Sciatic nerve (tissue), 2 donors: ENCODE measurements around the gene HERC2. TPM values are rescaled to one million over a fixed set of nuclear protein-coding genes. Genes with fewer than 3 reads are reported as not detected.
A peak's percentile ranks its signal among the peaks of the same experiment; 100 is the strongest.
"Not testable (repeated sequence)": the region's sequence is repeated elsewhere in the genome, so short reads cannot be mapped to it uniquely, and the experiment has no call there.

Source experiments
- ATAC-seq: fragments of 200-7000 bp; cut with Tn5 transposase; one replicate; pipeline ENCODE4 v1.9.1; 2020; ENCODE audit warnings: mild to moderate bottlenecking, moderate library complexity
- DNase-seq: peaks from one replicate; pipeline ENCODE4 v3.0.0-alpha.2; 2020; ENCODE audit warnings: low spot score
- intact Hi-C: fragments of 100-400 bp; cut with DNase I; formaldehyde crosslinking; loops from one replicate; pipeline ENCODE4 v1.14.2; 2022
- total RNA-seq: library from RNA; stranded (reverse); fragmentation: NEBNext Ultra II Directional; extraction: Animal tissue kit (Norgen Biotek cat#: 25700); gene quantifications from one replicate; pipeline ENCODE4 v1.2.1, GENCODE V29; 2021
- donor health status: DM: no; HTN: no; CAD: no.
- donor health status: DM: no; HTN: no; CAD: no.

Gene HERC2
- total RNA-seq, 1 donor from 2014 or later = 84.9 TPM

- intact Hi-C loops, ATAC-seq, DNase-seq: not testable (repeated sequence)
Observed at GRCh38 chr15:28198215-28198614, 123.8 kb downstream of the HERC2 start.

DNA sequence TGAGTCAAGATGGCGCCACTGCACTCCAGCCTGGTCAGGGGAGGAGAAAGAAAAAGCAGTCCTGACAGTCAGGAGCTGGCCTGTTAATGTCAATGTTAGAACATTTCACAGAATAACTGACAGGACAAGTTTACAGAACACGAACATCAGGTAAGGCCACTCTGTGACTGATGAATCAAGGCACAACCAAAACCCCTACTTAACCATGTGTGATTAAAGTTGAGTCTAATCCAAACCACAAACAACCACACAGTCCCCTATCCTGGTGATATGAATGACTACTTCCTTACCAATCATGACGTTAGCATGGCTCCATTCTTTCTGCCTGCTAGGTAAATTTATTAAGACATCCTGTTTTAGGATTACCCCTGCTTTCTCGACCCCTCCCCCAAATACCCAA lies 124.3 kb downstream of the HERC2 start:
- DNase-seq, ATAC-seq, intact Hi-C loops: not testable (repeated sequence)

- intact Hi-C loops, ATAC-seq, DNase-seq: not testable (repeated sequence)
Observed at GRCh38 chr15:28196581-28196980, 125.4 kb downstream of the HERC2 start.

- ATAC-seq (no peak), DNase-seq (no peak)
- intact Hi-C loops = no loop called here
Observed at GRCh38 chr15:28192772-28193171, 129.2 kb downstream of the HERC2 start.

- peak; percentile 67 for DNase-seq
- ATAC-seq = peak; percentile 92
Observed at GRCh38 chr15:28191832-28192231, 130.1 kb downstream of the HERC2 start.

DNA sequence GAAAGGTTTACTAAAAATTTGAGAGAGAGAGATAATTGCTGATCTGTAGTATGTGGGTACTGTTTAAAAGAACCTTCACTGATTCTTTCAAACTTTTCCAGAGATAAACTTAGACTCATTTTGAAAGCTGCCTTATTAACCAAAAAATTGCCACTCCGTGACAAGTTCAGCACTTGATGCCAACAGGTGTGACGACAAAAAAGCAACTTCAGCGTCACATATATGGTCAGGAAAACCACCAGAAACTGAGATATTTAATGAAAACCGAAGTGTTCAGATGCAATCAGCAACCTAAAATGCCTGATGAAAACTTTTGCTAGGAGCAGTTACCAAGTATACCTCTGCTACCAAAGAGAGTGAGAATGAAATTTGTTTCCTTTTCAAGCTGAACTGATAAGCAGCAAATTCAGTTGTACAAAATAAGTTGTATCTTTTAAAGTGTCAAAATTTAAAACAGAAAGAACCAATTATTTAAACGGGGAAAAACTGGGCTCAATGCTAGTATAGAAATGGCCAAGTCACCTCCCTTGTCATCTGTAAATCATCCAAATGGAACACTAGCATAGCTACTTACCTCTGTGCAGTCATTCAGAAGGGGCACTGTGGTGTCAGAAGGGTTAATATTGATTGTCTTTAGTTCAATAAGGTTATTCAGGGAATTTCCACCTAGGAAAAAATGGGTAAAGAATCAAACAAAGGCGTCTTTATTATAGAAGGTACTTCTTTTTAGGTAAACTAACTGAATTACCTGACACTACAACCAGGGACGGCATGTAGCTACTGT lies 131.4 kb downstream of the HERC2 start:
- DNase-seq = no peak
- intact Hi-C loops = no loop called here
- ATAC-seq = no peak

More at GRCh38 chr15:28191832-28192231, 130.1 kb downstream of the HERC2 start:
- intact Hi-C loops = no loop called here

- intact Hi-C loops = no loop called here
- ATAC-seq = no peak
- no peak for DNase-seq
Observed at GRCh38 chr15:28185148-28185895, 136.7 kb downstream of the HERC2 start.

DNA sequence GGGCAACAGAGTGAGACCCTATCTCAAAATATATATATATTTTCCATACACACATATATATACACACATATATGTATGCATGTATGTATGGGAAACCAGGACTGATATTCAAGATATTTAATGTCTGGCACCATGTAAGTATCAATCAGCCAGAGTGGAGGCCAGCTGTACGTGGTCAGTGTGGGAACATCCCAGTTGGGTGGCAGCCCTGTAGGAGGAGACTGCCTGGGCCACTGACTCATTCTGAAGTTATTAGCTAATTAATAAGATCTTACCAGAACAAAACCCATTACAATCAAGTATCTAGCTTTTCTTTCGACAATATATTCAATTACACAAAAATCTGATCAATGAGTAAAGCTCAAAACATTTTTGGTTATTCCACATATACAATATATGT lies 137.8 kb downstream of the HERC2 start:
- intact Hi-C loops = no loop called here
- DNase-seq (no peak), ATAC-seq (no peak)

GRCh38 chr15:28182731-28183130 lies 139.2 kb downstream of the HERC2 start:
- intact Hi-C loops = no loop called here
- DNase-seq = no peak
- ATAC-seq = no peak

GRCh38 chr15:28182216-28182615 lies 139.8 kb downstream of the HERC2 start:
- DNase-seq (no peak), ATAC-seq (no peak)
- intact Hi-C loops = no loop called here

GRCh38 chr15:28181366-28181765 lies 140.6 kb downstream of the HERC2 start:
- ATAC-seq = no peak
- DNase-seq = no peak
- intact Hi-C loops = no loop called here

DNA sequence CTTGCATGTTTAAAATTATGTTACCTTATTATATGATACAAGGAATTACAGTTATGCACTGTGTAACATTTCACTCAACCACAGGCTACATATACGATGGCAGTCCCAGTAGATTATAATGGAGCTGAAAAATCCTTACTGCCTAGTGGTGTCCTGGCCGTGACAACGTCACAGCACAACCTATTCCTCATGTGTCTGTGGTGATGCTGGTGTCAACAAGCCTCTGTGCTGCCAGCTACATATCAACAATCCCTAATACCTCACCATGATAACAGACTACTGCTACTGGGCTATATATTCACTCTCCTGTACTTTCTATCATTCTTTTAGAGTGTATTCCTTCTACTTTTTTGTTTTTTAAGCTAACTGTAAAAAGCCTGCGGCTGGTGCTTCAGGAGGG lies 142.7 kb downstream of the HERC2 start:
- DNase-seq (no peak), ATAC-seq (no peak)
- intact Hi-C loops = no loop called here

- ATAC-seq (peak; percentile 38), DNase-seq (no peak)
- intact Hi-C loops = no loop called here
Observed at GRCh38 chr15:28178727-28179126, 143.3 kb downstream of the HERC2 start.

GRCh38 chr15:28178290-28178689 lies 143.7 kb downstream of the HERC2 start:
- intact Hi-C loops = no loop called here
- no peak for DNase-seq
- peak; percentile 92 for ATAC-seq

DNA sequence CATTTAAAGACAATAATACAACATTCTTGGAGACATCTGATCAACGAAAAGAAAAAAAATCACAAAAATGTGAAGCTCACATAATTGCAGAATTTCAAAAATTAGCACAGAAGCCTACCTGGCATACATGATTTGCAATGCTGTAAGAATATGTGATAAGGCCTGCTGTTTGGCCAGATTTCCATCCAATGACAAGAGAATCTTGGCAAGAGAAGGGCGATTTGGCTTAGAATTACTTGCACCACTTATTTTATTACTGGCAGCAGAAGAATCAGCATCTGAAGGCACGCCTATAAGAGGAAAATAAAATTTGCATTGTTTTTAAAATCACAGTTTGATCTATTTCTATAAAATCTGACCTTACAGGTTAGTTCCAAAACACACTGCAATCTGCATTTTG lies 152.6 kb downstream of the HERC2 start:
- DNase-seq = no peak
- no peak for ATAC-seq
- intact Hi-C loops = no loop called here

- ATAC-seq = peak; percentile 53
- intact Hi-C loops, DNase-seq: not testable (repeated sequence)
Observed at GRCh38 chr15:28168405-28169121, 153.4 kb downstream of the HERC2 start.

DNA sequence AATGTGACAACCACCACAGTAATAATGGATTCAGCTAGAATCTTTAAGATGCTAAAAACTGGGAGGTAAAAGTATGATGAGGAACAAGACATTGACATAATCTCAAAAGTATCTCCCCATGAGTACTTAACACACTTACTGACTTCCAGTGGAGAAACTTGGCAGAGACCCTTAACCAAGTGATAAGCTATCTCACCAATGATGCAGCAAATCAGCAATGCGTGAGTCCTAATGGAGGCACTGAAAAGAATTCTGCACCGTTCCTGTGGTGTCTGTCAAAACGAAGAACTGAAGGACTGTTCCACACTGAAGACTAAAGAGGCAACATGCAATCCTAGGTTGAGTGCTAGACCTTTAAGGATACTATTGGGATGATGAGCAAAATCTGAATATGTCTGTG lies 154.9 kb downstream of the HERC2 start:
- intact Hi-C loops = no loop called here
- no peak for ATAC-seq
- no peak for DNase-seq

DNA sequence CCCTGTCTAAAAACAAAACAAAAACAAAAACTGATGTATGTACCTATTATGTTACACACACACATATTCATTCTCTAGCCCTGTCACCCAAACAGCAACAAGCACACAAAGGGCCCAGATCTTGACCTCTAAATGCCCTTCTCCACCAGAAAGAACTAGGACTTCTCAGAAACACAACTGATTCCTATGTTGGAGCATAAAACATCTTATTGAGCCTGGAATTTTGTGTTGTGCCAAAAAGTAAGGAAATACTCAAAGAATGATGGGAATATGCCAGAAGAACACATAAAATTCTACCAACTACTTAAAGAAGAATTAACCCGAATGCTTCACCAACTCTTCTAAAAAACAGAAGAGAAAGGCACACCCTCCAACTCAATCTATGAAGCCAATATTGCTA lies 156.2 kb downstream of the HERC2 start:
- DNase-seq = no peak
- intact Hi-C loops = no loop called here
- no peak for ATAC-seq

DNA sequence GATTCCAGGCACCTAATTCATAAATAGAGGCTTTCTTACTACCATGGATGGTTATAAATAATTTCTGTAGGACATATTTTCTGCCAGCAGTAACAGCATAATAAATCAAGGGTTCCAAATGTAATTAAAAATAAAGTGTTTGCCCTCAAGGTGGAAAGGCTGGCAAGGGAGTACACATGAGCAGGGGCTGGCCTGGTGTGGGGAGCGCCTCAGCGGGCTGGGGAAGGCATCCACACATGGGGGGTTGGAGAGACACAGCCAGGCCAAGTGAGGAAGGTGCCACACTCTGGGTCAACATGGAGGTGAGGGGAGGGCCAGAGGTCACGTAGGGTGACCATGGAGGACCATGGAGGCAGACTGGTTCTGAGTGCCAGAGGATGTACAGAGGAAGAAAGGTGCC lies 157.1 kb downstream of the HERC2 start:
- intact Hi-C loops = no loop called here
- DNase-seq (no peak), ATAC-seq (no peak)

- DNase-seq (no peak), ATAC-seq (no peak)
- intact Hi-C loops = no loop called here
Observed at GRCh38 chr15:28154283-28154682, 167.7 kb downstream of the HERC2 start.
